ENCODE measurements around the gene ANKS3. TPM values are rescaled to one million over a fixed set of nuclear protein-coding genes. Genes with fewer than 3 reads are reported as not detected.
"Not testable (repeated sequence)": the region's sequence is repeated elsewhere in the genome, so short reads cannot be mapped to it uniquely, and the experiment has no call there.

ANKS3 gene
- total RNA-seq, 1 donor, result 22.1 TPM

DNA sequence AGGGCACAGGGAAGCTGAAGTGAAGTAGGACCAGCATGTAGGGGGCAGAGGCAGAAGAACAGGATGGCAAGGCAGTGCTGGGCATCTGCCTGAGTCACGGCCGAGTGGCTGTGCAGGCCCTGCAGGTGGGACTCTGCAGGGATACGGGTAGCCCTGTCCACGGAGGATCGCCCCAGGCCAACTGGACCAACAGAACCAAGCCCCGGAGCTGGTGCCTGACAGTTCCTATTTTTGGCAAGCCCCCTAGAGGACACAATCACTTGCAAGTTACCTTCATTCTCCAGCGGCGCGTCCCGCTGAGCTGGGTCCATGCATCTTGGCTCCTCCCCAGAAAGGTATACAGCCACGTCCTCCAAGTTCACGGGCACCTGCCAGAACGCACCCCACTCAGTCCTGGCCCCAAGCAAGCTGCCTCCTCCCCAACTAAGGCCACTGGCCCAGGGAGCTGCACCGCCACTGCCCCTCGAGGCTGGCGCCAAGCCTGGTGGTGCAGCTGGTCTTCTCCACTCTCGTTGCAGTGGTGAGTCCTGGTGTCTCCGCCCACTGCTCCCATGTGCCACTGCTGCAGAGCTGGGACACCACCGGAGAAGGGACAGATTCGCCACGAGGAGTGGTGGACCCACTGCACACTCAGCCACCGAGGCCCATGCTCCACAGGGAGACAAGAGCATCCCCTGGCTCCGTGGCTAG lies 26.3 kb upstream of the ANKS3 start:
- DNase-seq (ENCODE audit: low read depth in 2 of 3, low spot score in 2 of 3), result no peak

DNA sequence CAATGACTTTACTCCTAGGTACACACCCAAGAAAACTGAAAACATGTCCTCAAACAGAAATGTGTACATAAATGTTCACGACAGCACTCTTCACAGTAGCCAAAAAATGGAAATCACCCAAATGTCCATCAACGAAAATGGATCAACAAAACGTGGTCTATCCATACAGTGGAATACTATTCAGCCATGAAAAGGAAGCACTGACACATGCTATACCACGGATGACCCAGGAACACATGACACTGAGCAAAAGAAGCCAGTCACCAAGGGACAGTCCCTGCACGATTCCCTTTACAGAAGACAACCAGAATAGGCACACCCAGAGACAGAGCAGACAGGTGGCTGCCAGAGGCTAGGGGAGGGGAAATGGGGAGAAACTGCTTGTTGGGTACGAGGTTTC lies 21.6 kb upstream of the ANKS3 start:
- no peak for DNase-seq (ENCODE audit: low read depth in 2 of 3, low spot score in 2 of 3)

DNA sequence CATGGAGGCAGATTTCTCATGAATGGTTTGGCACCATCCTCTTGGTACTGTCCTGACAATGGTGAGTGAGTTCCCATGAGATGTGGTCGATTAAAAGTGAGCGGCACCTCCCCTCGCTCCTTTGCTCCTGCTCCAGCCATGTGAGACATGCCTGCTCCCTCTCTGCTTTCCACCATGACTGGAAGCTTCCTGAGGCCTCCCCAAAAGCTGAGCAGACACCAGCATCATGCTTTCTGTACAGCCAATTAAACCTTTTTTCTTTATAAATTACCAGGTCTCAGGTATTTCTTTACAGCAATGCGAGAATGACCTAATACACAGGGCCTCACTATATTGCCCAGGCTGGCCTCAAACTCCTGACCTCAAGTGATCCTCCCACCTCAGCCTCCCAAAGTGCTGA lies 20.8 kb upstream of the ANKS3 start:
- DNase-seq (ENCODE audit: low read depth in 2 of 3, low spot score in 2 of 3), result no peak

DNA sequence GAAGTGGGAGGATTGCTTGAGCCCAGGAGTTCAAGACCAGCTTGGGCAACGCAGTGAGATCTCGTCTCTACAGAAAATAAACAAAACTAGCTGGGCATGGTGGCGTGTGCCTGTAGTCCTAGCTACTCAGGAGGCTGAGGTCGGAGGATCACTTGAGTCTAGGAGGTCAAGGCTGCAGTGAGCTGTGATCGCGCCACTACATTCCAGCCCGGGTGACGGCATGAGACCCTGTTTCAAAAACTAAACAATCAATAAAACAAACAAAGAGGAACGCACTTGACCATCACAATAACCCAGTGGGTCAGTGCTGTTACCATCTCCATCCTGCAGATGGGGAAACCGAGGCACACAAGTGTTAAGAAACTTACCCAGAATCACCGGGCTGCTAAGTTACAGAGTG lies 19.2 kb upstream of the ANKS3 start:
- no peak for DNase-seq (ENCODE audit: low read depth in 2 of 3, low spot score in 2 of 3)

DNA sequence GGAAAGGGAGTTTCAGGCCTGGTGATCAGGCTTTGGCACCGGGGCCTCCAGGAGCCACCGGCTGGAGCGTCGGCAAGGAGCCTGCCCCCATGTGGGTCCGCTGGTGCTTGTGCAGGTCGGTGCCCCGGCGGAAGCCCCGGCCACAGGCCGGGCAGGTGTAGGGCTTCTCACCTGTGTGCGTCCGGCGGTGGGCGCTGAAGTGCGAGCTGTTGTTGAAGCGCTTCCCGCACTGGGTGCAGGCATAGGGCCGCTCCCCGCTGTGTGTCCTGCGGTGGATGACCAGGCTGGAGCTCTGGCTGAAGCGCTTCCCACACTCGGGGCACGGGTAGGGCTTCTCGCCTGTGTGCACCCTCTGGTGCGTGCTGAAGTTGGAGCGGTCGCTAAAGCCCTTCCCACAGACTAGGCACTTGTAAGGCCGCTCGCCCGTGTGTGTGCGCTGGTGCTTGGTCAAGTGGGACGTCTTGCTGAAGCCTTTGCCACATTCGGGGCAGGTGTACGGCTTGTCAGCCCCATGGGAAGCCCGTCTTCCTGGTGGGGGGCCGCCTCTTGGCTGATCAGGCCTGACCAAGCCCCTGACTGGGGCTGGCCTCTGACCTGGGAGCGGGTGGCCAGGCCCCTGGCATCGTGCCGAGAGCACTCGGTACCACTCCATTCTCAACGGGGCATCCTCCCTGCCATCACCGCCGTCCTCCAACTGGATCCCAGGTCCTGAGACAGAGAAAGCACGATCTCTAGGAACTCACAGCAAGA lies 18.5 kb upstream of the ANKS3 start:
- no peak for DNase-seq (ENCODE audit: low read depth in 2 of 3, low spot score in 2 of 3)

DNA sequence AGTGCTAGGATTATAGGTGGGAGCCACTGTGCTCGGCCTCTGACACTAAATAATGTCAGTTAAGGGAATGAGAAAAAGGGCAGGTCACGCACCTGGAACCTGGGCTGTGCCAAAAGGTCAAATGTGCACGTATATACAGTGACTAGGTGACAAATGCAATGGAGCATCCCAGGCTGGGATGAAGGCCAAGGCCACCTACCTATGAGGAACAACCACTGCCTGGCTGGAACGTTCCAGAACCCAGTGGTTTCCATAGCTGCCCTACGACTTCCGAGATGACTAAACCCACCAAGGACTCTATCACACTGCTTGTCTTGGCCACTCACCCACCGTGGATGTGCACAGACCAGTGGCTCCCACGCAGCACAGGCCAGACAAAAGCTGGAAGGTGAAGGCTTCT lies 16.8 kb upstream of the ANKS3 start:
- no peak for DNase-seq (ENCODE audit: low read depth in 2 of 3, low spot score in 2 of 3)

DNA sequence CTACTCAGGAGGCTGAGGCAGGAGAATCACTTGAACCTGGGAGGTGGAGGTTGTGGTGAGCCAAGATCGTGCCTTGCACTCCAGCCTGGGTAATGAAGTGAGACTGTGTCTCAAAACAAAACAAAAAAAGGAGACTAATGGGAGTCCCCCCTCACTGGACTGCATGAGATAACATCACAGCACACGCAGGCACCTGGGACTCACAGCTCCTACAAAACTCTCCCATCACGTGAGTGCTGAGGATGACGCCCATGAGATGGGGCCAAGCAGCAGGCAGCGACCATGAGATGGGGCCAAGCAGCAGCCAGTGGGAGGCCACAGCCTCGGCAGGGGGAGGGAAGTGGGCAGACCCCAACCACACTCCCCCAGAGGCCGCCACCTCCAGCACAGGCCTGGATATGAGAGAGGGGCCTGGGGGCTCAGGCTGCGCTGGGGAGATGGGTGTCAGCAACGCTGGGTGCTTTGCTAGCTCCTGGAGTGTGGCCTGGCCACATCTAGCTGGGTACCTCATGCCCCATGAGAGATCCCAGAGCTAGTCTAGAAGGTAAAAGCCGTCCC lies 15.7 kb upstream of the ANKS3 start:
- no peak for DNase-seq (ENCODE audit: low read depth in 2 of 3, low spot score in 2 of 3)

DNA sequence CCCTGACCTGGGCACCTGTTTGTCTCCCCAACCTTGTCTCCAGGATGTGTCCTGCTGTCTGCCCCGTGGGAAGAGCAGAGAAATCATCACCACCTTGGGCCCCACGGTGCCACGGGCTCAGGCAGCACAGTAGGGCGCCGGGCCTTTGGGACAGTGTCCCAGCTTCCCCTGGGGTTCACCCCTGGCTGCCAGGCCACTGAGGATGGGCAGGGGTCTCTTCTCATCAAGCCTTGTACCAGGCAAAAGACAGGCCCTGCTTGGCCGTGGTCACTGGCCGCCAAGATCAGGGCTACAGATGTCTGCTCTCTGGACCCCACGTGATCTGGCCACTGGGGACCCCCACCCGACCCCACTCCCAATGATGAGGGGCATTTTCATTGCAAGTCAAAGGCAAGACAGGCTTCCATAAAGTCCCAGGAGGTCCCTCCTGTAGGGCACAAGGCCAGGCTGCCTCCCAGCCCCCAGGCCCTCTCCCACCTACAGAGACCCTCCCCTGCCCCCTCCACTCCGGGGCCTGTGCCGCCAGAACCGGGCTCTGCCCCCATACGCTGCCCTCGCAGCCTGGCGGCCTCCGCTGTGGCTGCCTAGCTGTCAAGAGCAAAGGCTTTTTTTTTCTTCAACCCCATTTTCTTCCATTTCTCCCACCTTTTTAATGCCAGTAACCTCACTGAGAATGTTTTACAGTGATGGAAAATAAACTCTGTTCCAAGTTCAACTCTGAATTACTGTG lies 14.8 kb upstream of the ANKS3 start:
- DNase-seq (ENCODE audit: low read depth in 2 of 3, low spot score in 2 of 3), result no peak

DNA sequence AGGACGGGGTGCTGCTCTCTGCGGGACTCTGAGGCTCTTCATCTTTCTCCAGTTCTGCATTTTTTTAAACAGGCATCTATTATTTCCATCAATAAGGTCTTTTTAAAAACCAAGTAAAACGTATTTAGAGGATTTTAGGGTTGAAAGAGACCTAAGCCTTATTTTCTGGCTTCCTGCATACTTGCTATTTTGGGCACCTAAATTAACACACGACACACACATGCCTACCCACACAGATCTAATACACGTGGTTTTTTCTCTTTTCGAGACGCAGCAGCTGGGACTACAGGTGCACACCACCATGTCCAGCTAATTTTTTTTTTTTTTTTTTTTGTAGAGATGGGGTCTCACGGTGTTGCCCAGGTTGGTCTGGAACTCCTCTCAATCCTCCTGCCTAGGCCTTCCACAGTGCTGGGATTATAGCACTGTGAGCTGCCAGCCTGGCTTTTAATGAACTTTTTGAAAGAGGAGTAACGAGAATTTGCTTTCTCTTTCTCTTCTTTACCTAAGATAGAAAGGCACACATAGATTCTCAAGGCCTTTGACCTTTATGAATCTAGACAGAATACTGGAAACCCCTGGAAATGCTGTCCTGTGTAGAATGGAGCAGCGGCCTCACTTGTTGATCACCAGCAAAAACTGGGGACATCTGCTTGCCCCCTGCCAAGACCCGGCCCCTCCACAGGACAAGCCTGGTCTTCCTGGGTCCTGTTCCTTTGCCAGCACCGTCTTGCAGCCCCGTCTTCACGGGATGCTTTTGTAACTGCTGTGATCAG lies 14.0 kb upstream of the ANKS3 start:
- DNase-seq (ENCODE audit: low read depth in 2 of 3, low spot score in 2 of 3), result no peak

DNA sequence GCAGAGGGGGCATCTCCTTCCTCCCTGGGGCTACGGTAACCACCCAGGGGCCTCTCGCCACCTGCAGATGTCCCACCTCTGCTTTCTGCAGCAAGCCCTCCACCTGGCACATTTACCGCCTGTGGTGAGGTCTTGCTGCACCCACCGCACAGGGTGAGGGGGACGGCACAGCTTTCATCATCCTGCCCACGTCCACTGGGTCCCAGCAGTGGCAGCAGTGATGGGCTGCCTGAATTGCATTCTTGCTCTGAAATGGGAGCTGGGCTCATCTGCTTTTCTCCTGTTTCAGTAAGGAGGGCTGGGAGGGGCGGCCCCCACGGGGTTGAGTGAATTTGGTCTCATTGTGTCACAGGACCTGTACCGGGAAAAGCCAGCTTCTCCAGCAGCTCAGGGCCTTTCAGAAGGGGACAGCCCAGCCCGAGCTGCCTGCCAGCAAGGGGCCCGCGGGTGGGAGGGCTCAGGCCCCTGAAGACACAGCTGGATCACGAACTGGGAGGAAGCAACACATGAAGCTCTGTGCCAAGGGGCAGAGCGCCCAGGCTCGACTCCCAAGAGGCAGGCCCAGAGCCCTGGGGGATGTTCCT lies 13.0 kb upstream of the ANKS3 start:
- DNase-seq (ENCODE audit: low read depth in 2 of 3, low spot score in 2 of 3), result no peak

DNA sequence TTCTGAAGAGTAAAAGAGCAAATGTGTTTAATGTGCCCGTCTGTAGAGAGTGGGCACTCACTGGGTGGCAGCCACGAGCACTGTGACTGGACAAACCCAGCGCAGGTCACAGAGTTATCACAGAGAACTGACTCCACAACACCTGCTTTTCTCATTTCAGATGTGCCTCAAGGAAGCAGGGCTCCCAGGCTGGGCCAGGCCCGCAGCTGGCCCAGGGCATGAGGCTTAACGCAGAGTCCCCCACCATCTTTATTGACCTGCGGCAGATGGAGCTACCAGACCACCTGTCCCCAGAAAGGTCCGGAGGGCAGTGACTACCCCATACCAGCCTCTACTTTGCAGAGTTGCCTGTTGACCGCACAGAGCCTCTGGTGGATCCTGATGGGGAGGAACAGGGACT lies 12.1 kb upstream of the ANKS3 start:
- DNase-seq (ENCODE audit: low read depth in 2 of 3, low spot score in 2 of 3), result no peak

DNA sequence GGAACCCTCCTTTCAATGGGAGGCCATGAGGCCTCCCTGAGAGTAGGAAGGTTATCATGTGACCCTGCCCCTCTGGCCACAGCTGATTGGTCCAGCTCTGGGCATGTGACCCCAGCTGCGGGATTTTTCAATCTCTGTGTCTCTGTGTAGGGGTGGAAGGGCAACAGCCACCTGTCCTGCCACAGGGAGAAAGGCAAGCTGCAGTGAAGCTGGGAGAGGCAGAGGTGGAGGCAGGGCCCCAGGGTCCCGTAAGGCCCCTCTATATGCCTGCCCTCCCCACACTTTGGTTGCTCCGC lies 11.2 kb upstream of the ANKS3 start:
- no peak for DNase-seq (ENCODE audit: low read depth in 2 of 3, low spot score in 2 of 3)

DNA sequence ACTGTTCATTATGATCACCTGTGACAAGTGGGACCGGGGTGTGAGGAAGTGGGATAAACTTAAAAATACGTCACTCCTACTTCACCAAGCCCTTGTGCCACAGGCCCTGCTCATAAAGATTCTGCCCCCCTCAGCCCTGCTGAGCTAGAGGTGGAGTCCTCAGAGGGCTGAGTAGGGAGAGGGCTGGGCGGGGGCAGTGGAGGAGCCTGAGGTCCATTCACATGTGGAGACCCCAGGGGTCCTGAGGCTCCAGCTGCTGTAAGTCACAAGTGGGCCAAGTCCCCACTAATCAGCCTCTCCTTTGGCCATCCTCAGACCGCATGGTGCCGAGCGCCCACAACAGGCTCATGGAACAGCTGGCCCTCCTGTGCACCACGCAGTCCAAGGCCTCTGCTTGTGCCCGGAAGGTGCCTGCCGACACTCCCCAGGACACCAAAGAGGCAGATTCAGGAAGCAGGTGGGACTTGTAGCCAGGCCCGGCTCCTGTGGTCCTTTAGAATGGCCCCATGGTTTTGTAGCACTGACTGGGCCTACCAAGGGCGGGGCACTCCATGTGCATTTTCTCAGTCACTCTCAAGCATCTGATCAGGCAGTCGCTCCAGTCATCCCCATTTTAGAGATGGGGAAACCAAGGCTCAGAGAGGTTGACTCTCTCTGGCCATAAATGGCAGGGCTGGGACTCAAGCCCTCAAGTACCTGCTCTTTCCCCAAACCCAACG lies 10.6 kb upstream of the ANKS3 start:
- DNase-seq (ENCODE audit: low read depth in 2 of 3, low spot score in 2 of 3), result no peak

DNA sequence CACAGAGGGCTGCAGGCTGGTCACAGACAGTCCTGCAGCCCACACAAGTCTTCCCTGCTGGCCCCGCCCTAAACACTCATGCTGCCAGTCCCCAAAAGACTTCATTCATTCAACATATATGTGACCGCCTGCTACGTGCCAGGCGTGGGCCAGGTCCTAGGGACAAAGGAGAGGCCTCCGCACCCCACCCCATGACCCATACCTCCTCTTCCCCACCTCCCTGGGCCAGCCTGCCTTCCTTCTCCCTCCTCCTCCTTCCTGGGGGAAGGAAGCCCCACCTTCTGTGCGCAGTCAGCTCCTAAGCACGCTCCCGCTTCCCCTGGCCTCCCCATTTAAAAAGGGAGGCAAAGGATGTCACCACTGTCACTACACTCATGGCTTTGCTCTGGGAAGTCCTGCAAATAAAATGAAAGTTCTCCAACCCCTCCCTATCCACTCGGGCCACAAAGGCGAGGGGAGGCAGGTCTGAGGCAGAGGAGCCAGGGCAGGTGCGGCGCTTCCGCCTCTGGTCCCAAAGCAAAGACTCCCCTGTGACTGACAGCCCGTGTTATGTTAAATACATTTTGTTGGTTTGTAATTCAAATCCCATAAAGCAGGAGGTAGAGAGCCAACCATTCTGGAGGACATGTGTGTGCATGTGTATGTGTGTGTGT lies 9.3 kb upstream of the ANKS3 start:
- DNase-seq (ENCODE audit: low read depth in 2 of 3, low spot score in 2 of 3), result no peak

DNA sequence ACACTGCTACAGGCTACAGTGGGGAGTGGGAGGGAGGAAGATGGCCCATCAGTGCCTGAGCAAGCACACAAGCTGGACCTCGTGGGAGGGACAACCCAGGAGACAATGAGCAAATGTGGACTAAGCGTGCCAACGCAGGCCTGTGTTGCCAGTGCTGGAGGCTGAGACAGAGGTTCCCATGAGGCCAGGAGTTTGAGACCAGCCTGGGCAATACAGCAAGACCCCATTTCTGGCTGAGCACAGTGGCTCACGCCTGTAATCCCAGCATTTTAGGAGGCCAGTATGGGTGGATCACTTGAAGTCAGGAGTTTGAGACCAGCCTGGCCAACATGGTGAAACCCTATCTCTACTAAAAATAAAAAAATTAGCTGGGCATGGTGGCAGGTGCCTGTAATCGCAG lies 4.3 kb upstream of the ANKS3 start:
- not testable (repeated sequence) for DNase-seq (ENCODE audit: low read depth in 2 of 3, low spot score in 2 of 3)

DNA sequence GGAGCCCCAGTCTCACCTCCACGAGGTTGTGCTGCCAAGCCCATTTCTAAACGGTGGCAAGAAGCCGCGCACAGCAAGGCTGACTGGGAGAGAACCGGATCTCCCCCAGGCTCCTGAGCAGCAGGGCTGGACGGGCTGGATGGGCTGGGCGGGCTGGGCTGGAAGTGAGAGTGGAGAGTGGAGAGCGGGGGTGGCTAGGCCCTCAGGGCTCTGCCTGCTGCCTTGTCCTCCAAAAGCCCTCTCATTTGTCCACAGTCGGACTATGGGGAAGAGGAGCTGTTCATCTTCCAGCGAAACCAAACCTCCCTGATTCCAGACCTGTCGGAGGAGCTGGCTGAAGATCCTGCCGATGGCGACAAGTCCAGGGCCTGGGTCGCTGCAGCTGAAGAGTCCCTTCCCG lies 3.5 kb upstream of the ANKS3 start:
- DNase-seq (ENCODE audit: low read depth in 2 of 3, low spot score in 2 of 3), result no peak

DNA sequence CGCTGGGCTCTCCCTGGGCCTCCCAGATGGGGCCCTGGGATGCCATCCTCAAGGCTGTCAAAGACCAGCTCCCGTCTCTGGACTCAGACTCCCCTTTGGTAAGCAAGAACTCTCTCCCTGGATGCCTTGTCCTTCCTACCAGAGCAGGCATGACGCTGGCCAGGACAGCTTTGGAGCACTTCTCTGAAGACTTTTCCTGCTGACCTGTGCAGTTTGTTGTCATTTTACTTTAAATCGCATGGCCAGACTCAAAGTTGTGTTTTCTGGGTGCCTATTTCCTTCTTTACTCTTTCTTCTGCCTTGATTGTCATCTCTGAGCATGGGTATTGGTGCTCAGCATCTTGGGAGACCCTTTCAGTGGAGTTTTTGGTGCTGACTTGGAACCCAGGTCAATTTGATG lies 2.5 kb upstream of the ANKS3 start:
- no peak for DNase-seq (ENCODE audit: low read depth in 2 of 3, low spot score in 2 of 3)

DNA sequence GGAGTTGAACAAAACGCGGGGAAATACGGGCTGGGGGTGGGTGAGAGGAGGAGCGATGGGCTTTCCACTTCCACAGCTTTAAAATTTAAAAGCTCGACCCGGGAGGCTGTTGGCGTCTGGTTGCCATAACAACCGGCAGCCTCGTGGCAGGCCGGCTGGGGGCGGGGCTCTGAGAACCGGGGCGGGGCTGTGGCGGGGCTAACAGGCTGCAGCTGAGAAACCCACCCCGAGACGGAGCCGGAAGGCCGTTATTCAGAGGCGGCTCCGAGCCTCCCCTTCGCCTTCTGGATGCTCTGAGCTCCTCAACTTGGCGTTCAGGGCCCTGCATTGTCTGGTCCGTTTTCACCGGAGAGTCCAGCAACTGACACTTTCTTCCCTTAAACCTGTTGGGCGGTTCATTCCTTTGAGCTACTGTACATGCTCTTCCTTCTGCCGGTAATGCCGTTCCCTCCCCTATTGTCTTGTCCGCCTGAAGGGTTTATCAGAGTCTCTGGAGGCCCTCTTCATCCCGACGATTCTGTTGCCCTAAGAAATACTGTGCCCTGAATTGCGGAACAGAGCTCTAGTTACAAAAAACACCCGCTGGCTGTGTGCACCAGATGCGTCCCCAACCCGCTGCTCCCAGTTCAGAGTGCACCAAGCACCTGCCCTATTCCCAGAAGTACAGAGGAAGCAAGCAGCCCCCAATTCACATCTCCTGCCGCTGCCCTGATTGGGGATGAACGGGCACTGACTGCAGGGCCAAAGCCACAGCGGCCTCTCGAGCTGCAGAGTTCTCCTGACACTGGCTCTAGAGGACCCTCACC lies 862 bp upstream of the ANKS3 start:
- DNase-seq (ENCODE audit: low read depth in 2 of 3, low spot score in 2 of 3), result peak; percentile 74 to 91 (median 84)

DNA sequence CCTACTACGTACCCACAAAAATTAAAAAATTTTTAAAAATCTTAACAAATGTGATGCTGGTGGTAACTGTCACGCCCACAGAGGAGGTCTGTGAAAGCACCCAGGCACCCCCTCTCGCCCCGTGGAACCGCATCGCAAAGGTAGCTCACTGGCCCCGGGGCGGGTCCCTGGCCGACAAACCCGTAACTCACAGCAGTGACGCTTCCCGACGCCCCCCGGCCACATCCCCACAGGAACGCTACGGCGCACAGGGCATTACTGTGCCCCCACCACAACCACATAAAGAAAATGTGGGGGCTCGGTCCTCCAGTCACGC lies 366 bp downstream of the ANKS3 start:
- peak in 1 of 3 donors; percentile 30 for DNase-seq (ENCODE audit: low read depth in 2 of 3, low spot score in 2 of 3)
